ENCODE data around the gene TUBB4A.

DNA sequence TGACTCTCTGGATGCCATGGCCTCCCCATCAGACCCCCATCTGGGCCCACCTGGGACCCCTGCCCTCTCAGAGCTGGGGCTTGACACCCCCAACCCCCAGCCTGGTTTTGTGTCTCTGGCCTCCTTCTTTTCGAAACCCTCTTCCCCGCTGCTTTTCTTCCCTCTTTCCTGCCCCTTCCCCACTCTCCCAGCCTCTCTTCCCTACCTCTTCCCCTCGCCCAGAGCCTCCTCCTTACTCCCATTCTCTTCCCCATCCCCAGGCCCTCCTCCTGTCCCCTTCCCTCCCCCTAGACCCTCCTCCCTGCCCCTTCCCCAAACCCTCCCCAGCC is 30.9 kb upstream of the TUBB4A start:
- TF ChIP-seq GATA2 (IDR thresholded peaks at IDR 0.05; ENCODE audit: low read depth, low read length), result no peak
- TF ChIP-seq GATA3 (IDR thresholded peaks at IDR 0.05; ENCODE audit: low read depth, low read length), result no peak
